HepG2 (cell line): Measurements from ENCODE around the gene PRUNE1. TPM values are rescaled to one million over a fixed set of nuclear protein-coding genes. Genes with fewer than 3 reads are reported as not detected.
A peak's percentile ranks its signal among the peaks of the same experiment; 100 is the strongest.

ENCODE experiments used
- ATAD3A ChIP-seq: sonication (generic); formaldehyde crosslinking; IDR thresholded peaks from 2 replicates; pipeline ENCODE4 v1.4.0; 2020; ENCODE audit warnings: missing genetic modification reagents
- ATF1 ChIP-seq: IDR thresholded peaks from 2 replicates; pipeline ENCODE4 v1.6.1; 2016; ENCODE audit warnings: mild to moderate bottlenecking, control low read depth
- CAMTA2 ChIP-seq: sonication (generic); formaldehyde crosslinking; IDR thresholded peaks from 2 replicates; pipeline ENCODE4 v1.4.0; 2020; ENCODE audit warnings: mild to moderate bottlenecking, missing genetic modification reagents, borderline replicate concordance
- FOXO4 ChIP-seq: sonication (generic); formaldehyde crosslinking; conservative IDR thresholded peaks from 2 replicates; pipeline ENCODE4 v1.8.1; 2023; ENCODE audit warnings: missing genetic modification reagents
- HDAC6 ChIP-seq: fragments of 200-600 bp; sonication (generic); IDR thresholded peaks from 2 replicates; pipeline ENCODE4 v1.7.0; 2017; ENCODE audit warnings: mild to moderate bottlenecking, antibody characterized with exemption, low read length, low read depth
- MAX ChIP-seq: IDR thresholded peaks from 2 replicates; pipeline ENCODE4 v1.6.1; 2012; ENCODE audit warnings: inconsistent platforms
- NCOA5 ChIP-seq: sonication (generic); formaldehyde crosslinking; IDR thresholded peaks from 2 replicates; pipeline ENCODE4 v1.4.0; 2020; ENCODE audit warnings: missing genetic modification reagents
- NRL ChIP-seq: sonication (generic); formaldehyde crosslinking; IDR thresholded peaks from 2 replicates; pipeline ENCODE4 v1.5.0; 2020; ENCODE audit warnings: missing genetic modification reagents, mild to moderate bottlenecking, moderate library complexity, borderline replicate concordance
- PRDM4 ChIP-seq: sonication (generic); formaldehyde crosslinking; IDR thresholded peaks from 2 replicates; pipeline ENCODE4 v1.9.0; 2021; ENCODE audit warnings: missing genetic modification reagents, borderline replicate concordance
- SMAD3 ChIP-seq: sonication (generic); formaldehyde crosslinking; IDR thresholded peaks from 2 replicates; pipeline ENCODE4 v1.4.0; 2020; ENCODE audit warnings: missing genetic modification reagents
- THRA ChIP-seq: sonication (generic); formaldehyde crosslinking; IDR thresholded peaks from 2 replicates; pipeline ENCODE4 v1.4.0; 2020; ENCODE audit warnings: missing genetic modification reagents, borderline replicate concordance
- TRAFD1 ChIP-seq: sonication (generic); formaldehyde crosslinking; IDR thresholded peaks from 2 replicates; pipeline ENCODE4 v1.5.1; 2020; ENCODE audit warnings: missing genetic modification reagents, mild to moderate bottlenecking, borderline replicate concordance
- U2AF2 ChIP-seq: fragments of 200-400 bp; formaldehyde crosslinking; IDR thresholded peaks from 2 replicates; pipeline ENCODE4 v1.6.1; 2017; ENCODE audit warnings: low read depth, mild to moderate bottlenecking, low read length
- YEATS4 ChIP-seq: sonication (generic); formaldehyde crosslinking; IDR thresholded peaks from 2 replicates; pipeline ENCODE4 v1.4.0; 2020; ENCODE audit warnings: missing genetic modification reagents, borderline replicate concordance
- ZNF564 ChIP-seq: sonication (generic); formaldehyde crosslinking; IDR thresholded peaks from 2 replicates; pipeline ENCODE4 v1.8.1; 2023; ENCODE audit warnings: mild to moderate bottlenecking, missing genetic modification reagents
- ZNF687 ChIP-seq: sonication (generic); formaldehyde crosslinking; IDR thresholded peaks from 2 replicates; pipeline ENCODE4 v1.5.1; 2020; ENCODE audit warnings: mild to moderate bottlenecking, missing genetic modification reagents, moderate library complexity
- ZNF790 ChIP-seq: sonication (generic); formaldehyde crosslinking; IDR thresholded peaks from 2 replicates; pipeline ENCODE4 v1.8.0; 2022; ENCODE audit warnings: missing genetic modification reagents, mild to moderate bottlenecking, borderline replicate concordance
- polyA plus RNA-seq, 8 experiments: library from polyadenylated mRNA; depleted of rRNA in 3 of 8; stranded (reverse) in 7 of 8; unstranded in 1 of 8; fragments of >200 nt; fragmentation: Illumina TruSeq in 4 of 8; extraction: Trizol in 4 of 8; gene quantifications; 2 replicates each; pipeline versions ENCODE4 v1.2.1 to v1.2.3, GENCODE V29; 2011 to 2016; ENCODE audit warnings: low read depth in 4 of 8, missing spikeins in 1 of 8, mixed read lengths in 1 of 8; ENCODE audit not compliant: insufficient read depth in 1 of 8
- total RNA-seq, 5 experiments: library from RNA; depleted of rRNA; stranded (reverse); fragments of >200 nt; fragmentation: Illumina TruSeq; extraction: Trizol; gene quantifications; 2 replicates each; pipeline ENCODE4 v1.2.3, GENCODE V29; 2016; ENCODE audit warnings: low read depth in 1 of 5

PRUNE1 gene
- total and polyA plus RNA-seq, 2 of the 13 experiments (the other 11 are each of a cell fraction or from before 2014, with no cell fraction given) = 19.0 to 31.9 TPM

GRCh38 chr1:150973836-150974579 lies 34.2 kb upstream of the PRUNE1 start (continued):
- peak; percentile 68 for TF ChIP-seq ZNF687
- TF ChIP-seq HDAC6 = no peak
- TF ChIP-seq ATAD3A (CRISPR knock-in tag) = no peak
- TF ChIP-seq FOXO4 (CRISPR knock-in tag) = 0 out of 2 replicates have a peak, but pooled peaks have one; percentile 19
- TF ChIP-seq ZNF564 = no peak
- peak; percentile 44; the same call in 1 of the 2 replicates for TF ChIP-seq MAX
- no peak for TF ChIP-seq U2AF2
- TF ChIP-seq SMAD3 (CRISPR knock-in tag) = no peak
- TF ChIP-seq THRA (CRISPR knock-in tag) = no peak
- TF ChIP-seq NRL (CRISPR knock-in tag) = peak; percentile 46; the same call in 1 of the 2 replicates
- TF ChIP-seq NCOA5 (CRISPR knock-in tag) = no peak
- no peak for TF ChIP-seq PRDM4 (CRISPR knock-in tag)
- TF ChIP-seq ZNF790 (CRISPR knock-in tag) = no peak
- TF ChIP-seq TRAFD1 (CRISPR knock-in tag) = no peak
- 0 out of 2 replicates have a peak, but pooled peaks have one; percentile 33 for TF ChIP-seq CAMTA2 (CRISPR knock-in tag)
- no peak for TF ChIP-seq ATF1 (CRISPR knock-in tag)
- TF ChIP-seq YEATS4 = peak; percentile 50; the same call in 1 of the 2 replicates
